OCI-LY7 (cell line): Measurements from ENCODE around the gene INPP5F. TPM values are rescaled to one million over a fixed set of nuclear protein-coding genes. Genes with fewer than 3 reads are reported as not detected.

Source experiments
- BruUV-seq: library from RNA; stranded (reverse); fragments of 400-500 nt; replicated peaks from 2 replicates; lab custom pipeline; 2021; lab: Mats Ljungman, UMichigan
- CTCF ChIA-PET: fragments of 300-600 bp; sonication (Branson Sonifier 250); formaldehyde crosslinking; loops from one replicate; lab custom pipeline; 2022; ENCODE audit warnings: antibody characterized with exemption; ENCODE audit not compliant: unreplicated experiment; lab: Charles Lee
- POLR2A ChIA-PET: fragments of 300-600 bp; sonication (Branson Sonifier 250); formaldehyde crosslinking; loops from one replicate; lab custom pipeline; 2022; ENCODE audit warnings: antibody characterized with exemption; lab: Charles Lee
- DNase-seq: peaks from one replicate; pipeline ENCODE4 v3.0.0-alpha.2; 2015; ENCODE audit warnings: low spot score
- H2AFZ ChIP-seq: fragments of 200-600 bp; sonication (generic), shearing (Covaris generic); 2 replicates; pipeline ENCODE4 v1.6.1; 2014; ENCODE audit warnings: mild to moderate bottlenecking, antibody characterized with exemption, low read length, moderate library complexity
- H3K27ac ChIP-seq: fragments of 200-600 bp; sonication (generic); 2 replicates; pipeline ENCODE4 v1.5.1; 2014; ENCODE audit warnings: mixed run types, low read depth, mild to moderate bottlenecking, moderate library complexity, low read length, inconsistent platforms; ENCODE audit not compliant: poor library complexity, severe bottlenecking
- H3K36me3 ChIP-seq: fragments of 200-600 bp; sonication (generic); 2 replicates; pipeline ENCODE4 v1.6.1; 2014; ENCODE audit warnings: mild to moderate bottlenecking, antibody characterized with exemption, low read length, moderate library complexity, mixed read lengths; ENCODE audit not compliant: insufficient read depth
- H3K4me1 ChIP-seq: fragments of 200-600 bp; sonication (generic); 2 replicates; pipeline ENCODE4 v1.5.1; 2014; ENCODE audit warnings: mild to moderate bottlenecking, low read length; ENCODE audit not compliant: insufficient read depth, poor library complexity, severe bottlenecking
- H3K4me2 ChIP-seq: fragments of 200-600 bp; sonication (generic); 2 replicates; pipeline ENCODE4 v1.6.1; 2014; ENCODE audit warnings: mild to moderate bottlenecking, low read length
- H3K4me3 ChIP-seq: fragments of 200-600 bp; sonication (generic); 2 replicates; pipeline ENCODE4 v1.5.1; 2014; ENCODE audit warnings: mild to moderate bottlenecking, low read depth, low read length; ENCODE audit not compliant: poor library complexity, severe bottlenecking
- H3K79me2 ChIP-seq: fragments of 200-600 bp; sonication (generic); 2 replicates; pipeline ENCODE4 v1.6.1; 2016; ENCODE audit warnings: low read depth, mild to moderate bottlenecking, low read length, moderate library complexity, mixed read lengths; ENCODE audit not compliant: insufficient read depth
- H3K9me2 ChIP-seq: fragments of 200-600 bp; sonication (generic); 2 replicates; pipeline ENCODE4 v1.6.1; 2016; ENCODE audit warnings: mild to moderate bottlenecking, low read length, mixed read lengths; ENCODE audit not compliant: insufficient read depth
- H3K9me3 ChIP-seq: fragments of 200-600 bp; sonication (generic); 2 replicates; pipeline ENCODE4 v1.6.1; 2014; ENCODE audit warnings: mild to moderate bottlenecking, mixed run types, low read length, mixed read lengths
- H4K20me1 ChIP-seq: fragments of 200-600 bp; sonication (generic); 2 replicates; pipeline ENCODE4 v1.6.1; 2014; ENCODE audit warnings: mild to moderate bottlenecking, antibody characterized with exemption, low read length, moderate library complexity, mixed read lengths; ENCODE audit not compliant: insufficient read depth
- CTCF ChIP-seq: fragments of 200-600 bp; sonication (generic); conservative IDR thresholded peaks from 2 replicates; pipeline ENCODE4 v1.5.1; 2014; ENCODE audit warnings: mild to moderate bottlenecking, antibody characterized with exemption, low read length, moderate library complexity, mixed read lengths
- EZH2phosphoT487 ChIP-seq: fragments of 200-600 bp; sonication (generic); IDR thresholded peaks from 2 replicates; pipeline ENCODE4 v1.6.1; 2018; ENCODE audit warnings: low read depth, borderline replicate concordance, mild to moderate bottlenecking, mixed run types, antibody characterized with exemption, low read length, moderate library complexity, mixed read lengths
- intact Hi-C: fragments of 100-400 bp; cut with micrococcal nuclease; formaldehyde crosslinking; loops from one replicate; pipeline ENCODE4 v1.10.0; 2022; ENCODE audit not compliant: unreplicated experiment
- total RNA-seq, 2 experiments: library from RNA; depleted of rRNA in 1 of 2; stranded (reverse); fragments of >200 nt in 1 of 2; shearing (Covaris generic) in 1 of 2; gene quantifications; 2 replicates each; pipeline ENCODE4 v1.2.3, GENCODE V29; 2014 to 2022

Gene INPP5F
- total RNA-seq, 2 experiments from 2014 or later = 6.2 to 12.8 TPM

DNA sequence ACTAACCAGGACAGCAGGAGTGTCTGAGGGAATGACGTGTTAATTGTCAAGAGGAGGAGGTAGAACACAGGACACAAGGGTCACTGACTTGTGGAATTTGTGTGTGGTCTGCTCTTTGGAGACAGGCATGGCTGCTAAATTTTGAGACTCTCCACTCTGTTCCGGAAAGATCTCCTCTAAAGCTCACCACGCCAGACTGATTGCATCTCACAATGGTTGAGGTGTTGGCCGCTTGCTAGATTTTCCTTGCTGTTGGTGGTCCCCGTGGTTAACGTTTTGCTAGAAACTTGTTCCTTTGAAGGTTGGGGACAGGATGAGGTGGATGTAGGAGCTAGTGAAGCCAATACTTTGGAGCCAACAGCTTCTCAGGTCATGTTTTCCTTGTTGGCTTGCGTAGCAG lies 89.8 kb downstream of the INPP5F start:
- no peak for DNase-seq
- intact Hi-C loops = no loop called here
- Histone ChIP-seq H3K4me1 (peaks cover 14% of the 10 kb centered on the region), H3K36me3 (no peaks in the 10 kb centered on the region), H2AFZ (no peak overlapping the region), H3K9me3 (no peaks in the 10 kb centered on the region), H3K9me2 (no peaks in the 10 kb centered on the region), H3K4me2 (no peak overlapping the region), H3K4me3 (no peak overlapping the region), H3K27ac (no peak overlapping the region), H3K79me2 (no peaks in the 10 kb centered on the region), H4K20me1 (no peaks in the 10 kb centered on the region)
- ChIA-PET POLR2A (interaction anchor here (0.5 to 1.6 kb wide), 2 partner anchors 12 to 21 kb away, joined by 4 to 5 read pairs; no protein-coding TSS in a partner anchor), CTCF (no interaction called here)
- BruUV-seq = no TSS peak
- TF ChIP-seq CTCF = no peak
- no peak for TF ChIP-seq EZH2phosphoT487

DNA sequence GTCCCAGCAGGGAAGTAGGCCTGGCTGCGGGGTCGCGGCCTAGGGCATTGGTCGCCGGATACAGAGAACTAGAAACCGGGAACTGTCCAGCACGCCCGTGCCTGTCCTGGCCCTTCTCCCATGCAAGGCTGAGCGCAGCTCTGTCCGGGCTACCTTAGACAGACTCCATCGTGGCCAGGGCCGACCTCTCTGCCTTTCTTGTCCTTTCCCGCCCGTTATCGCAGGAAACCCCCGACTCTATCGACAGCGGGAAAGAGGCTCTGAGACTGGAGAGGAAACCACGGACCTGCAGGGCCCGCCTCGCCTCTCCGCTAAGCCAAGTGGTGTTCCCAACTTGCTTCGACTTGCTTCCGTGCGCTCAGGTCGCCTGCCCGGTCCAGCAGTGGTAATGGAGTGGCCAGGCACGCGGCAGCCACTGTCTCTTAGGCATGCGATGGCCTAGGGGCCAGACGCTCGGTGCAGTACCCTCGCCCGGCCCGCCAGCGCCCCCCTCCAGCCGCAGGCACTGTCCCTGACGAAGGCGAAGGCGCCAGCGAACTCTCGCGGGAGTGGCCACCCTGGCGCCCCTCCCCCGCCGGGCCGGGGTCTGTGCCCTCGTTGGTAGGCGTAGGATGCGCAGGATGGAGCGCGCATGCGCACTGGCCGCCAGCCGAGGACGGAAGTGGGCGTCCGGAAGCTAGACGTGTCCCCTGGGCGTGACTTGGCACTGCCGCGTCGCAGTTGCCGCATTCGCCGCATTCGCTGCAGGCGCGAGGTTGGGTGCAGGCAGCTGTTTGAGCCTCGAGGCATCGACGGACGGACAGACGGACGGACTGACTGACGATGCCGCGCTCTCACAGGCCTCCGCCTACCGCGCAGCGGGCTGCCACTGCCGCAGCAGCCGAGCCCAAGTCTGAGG lies 92.4 kb downstream of the INPP5F start:
- Histone ChIP-seq H3K79me2 (no peaks in the 10 kb centered on the region), H3K4me1 (no peaks in the 10 kb centered on the region), H2AFZ (no peak overlapping the region), H3K9me2 (no peaks in the 10 kb centered on the region), H4K20me1 (no peaks in the 10 kb centered on the region), H3K9me3 (no peaks in the 10 kb centered on the region), H3K4me2 (no peak overlapping the region), H3K27ac (no peak overlapping the region), H3K36me3 (no peaks in the 10 kb centered on the region), H3K4me3 (no peak overlapping the region)
- BruUV-seq = no TSS peak
- intact Hi-C loops = no loop called here
- ChIA-PET CTCF (no interaction called here), POLR2A (no interaction called here)
- TF ChIP-seq CTCF = no peak
- TF ChIP-seq EZH2phosphoT487 = no peak
- DNase-seq = no peak

DNA sequence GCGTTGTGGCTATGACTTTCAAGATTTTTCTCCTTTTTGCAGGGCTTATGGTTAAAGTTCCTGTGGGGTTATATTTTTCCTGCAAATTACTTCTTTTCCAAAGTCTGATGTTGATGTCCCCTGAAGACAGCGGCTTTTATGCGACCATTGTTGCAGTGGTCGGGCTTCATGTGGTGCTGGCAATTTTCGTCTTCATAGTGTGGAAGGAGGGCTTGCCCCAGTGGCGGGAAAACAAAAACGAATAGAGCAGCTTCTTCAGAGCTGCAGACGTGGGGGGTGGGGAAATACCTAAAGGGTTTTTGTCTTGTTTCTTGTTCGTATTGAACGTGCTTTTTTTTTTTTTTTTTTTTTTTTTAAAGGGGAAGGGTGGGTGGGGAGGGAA lies 93.0 kb downstream of the INPP5F start:
- H3K4me3 ChIP-seq = no peak overlapping the region
- no peak overlapping the region for H3K27ac ChIP-seq
- H3K9me2 ChIP-seq = no peaks in the 10 kb centered on the region
- intact Hi-C loops = no loop called here
- ChIA-PET POLR2A (no interaction called here), CTCF (no interaction called here)
- no peaks in the 10 kb centered on the region for H3K36me3 ChIP-seq
- no peak overlapping the region for H2AFZ ChIP-seq
- no peak for DNase-seq
- H3K9me3 ChIP-seq = no peaks in the 10 kb centered on the region
- no TSS peak for BruUV-seq
- H3K4me2 ChIP-seq = no peak overlapping the region
- no peak for TF ChIP-seq CTCF
- no peak for TF ChIP-seq EZH2phosphoT487
- H4K20me1 ChIP-seq = no peaks in the 10 kb centered on the region
- H3K4me1 ChIP-seq = no peaks in the 10 kb centered on the region
- no peaks in the 10 kb centered on the region for H3K79me2 ChIP-seq
